Activated CD4-positive, alpha-beta T cell treated with anti-CD3 and anti-CD28 coated beads, Interleukin-2, amount 10 ng/mL, durations not matched to agents 24 days and 14 days (primary cell): ENCODE results near the gene DLK2. TPM values are rescaled to one million over a fixed set of nuclear protein-coding genes. Genes with fewer than 3 reads are reported as not detected.

Source experiments
- DNase-seq: peaks from one replicate; pipeline ENCODE4 v3.0.0; 2022
- H3K27ac Mint-ChIP-seq: one replicate; pipeline ENCODE4 v1.8.0; 2022; ENCODE audit warnings: mild to moderate bottlenecking, mixed read lengths
- H3K27me3 Mint-ChIP-seq: one replicate; pipeline ENCODE4 v1.8.0; 2022; ENCODE audit warnings: mixed read lengths
- H3K36me3 Mint-ChIP-seq: one replicate; pipeline ENCODE4 v1.8.0; 2022; ENCODE audit warnings: low read depth, mild to moderate bottlenecking, mixed read lengths
- H3K4me1 Mint-ChIP-seq: one replicate; pipeline ENCODE4 v1.8.0; 2021; ENCODE audit warnings: mixed read lengths
- H3K4me3 Mint-ChIP-seq: one replicate; pipeline ENCODE4 v1.8.0; 2022; ENCODE audit warnings: mild to moderate bottlenecking, moderate library complexity, mixed read lengths
- H3K9me3 Mint-ChIP-seq: one replicate; pipeline ENCODE4 v1.8.0; 2021; ENCODE audit warnings: mixed read lengths
- intact Hi-C: fragments of 100-400 bp; cut with micrococcal nuclease; formaldehyde crosslinking; loops from one replicate; pipeline ENCODE4 v1.15.1; 2023
- total RNA-seq: library from RNA; stranded (reverse); gene quantifications from 2 replicates; pipeline ENCODE4 v1.2.3, GENCODE V29; 2022

Gene DLK2
- total RNA-seq, 1 donor from 2014 or later, result 2.0 TPM

DNA sequence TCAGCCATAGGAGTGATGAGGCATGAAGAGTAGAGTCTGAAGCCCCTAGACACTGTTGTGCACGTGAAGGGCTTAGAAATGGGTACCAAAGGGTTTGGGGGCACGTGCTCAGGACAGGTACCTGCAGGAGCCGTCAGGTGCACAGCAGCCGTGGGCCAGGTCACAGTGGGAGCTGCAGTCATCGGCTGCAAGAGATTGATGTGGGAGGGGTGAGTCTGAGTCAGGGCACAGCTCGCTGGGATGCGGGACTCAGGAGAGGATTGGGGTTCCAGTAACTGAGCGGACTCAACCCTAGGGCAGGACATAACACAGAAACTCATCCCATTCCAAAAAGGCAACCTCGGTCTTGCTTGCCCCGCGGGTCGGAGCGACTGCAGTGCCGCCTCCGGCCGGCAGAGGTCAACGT is 1.1 kb downstream of the DLK2 start:
- H3K27ac Mint-ChIP-seq, result no peak overlapping the region
- H3K27me3 Mint-ChIP-seq, result peaks cover 26% of the 10 kb centered on the region
- H3K9me3 Mint-ChIP-seq, result no peaks in the 10 kb centered on the region
- DNase-seq, result peak; percentile 92
- intact Hi-C loops, result loop anchor here (1.0 kb wide), 2 partner anchors 27 to 52 kb away; partner anchors contain the start of gene ABCC10
- H3K4me1 Mint-ChIP-seq, result peaks cover 15% of the 10 kb centered on the region
- H3K4me3 Mint-ChIP-seq, result peak overlapping the region; percentile 84
- peaks cover 22% of the 10 kb centered on the region for H3K36me3 Mint-ChIP-seq

DNA sequence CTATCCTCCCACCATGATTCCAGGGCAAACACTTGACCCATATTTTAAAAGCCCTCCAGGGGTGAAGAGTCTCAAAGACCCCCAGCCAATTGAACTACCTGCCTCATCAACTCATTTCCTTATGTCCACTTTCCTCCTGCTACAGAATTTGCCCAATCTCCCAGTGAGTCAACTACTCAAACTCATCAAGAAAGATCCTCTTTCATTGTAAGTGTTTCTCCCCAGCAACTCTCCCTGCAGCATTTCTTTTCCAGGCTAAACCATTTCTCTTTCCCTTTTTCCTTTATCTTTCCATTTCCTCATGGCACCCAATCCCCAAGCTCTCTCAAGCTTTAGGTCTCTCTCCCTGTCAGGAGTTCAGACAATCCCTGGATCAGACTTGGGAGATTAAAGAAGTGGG is 1.5 kb downstream of the DLK2 start:
- DNase-seq, result no peak
- peak overlapping the region; percentile 84 for H3K4me3 Mint-ChIP-seq
- peaks cover 26% of the 10 kb centered on the region for H3K27me3 Mint-ChIP-seq
- peaks cover 24% of the 10 kb centered on the region for H3K36me3 Mint-ChIP-seq
- H3K4me1 Mint-ChIP-seq, result peaks cover 15% of the 10 kb centered on the region
- H3K9me3 Mint-ChIP-seq, result no peaks in the 10 kb centered on the region
- intact Hi-C loops, result loop anchor here (1.0 kb wide), 2 partner anchors 27 to 52 kb away; partner anchors contain the start of gene ABCC10
- H3K27ac Mint-ChIP-seq, result no peak overlapping the region

DNA sequence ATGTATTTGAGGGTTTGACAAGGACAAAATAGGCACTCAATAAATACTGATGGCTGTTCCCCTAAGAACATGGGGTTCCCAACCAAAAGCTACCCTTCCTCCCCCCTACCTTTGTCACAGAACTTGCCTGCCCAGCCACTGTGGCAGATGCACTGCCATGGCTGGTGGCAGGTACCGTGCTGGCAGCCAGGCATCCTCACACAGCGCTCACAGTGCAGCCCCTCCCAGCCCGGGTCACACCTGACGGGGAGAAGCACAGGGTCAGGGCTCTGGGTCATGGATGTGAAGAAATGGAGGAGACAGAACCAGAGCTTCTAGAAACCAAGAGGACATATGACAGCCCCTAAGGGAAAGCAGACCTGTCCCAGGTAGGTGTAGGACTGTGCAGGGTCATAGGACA is 2.5 kb downstream of the DLK2 start:
- H3K9me3 Mint-ChIP-seq, result no peaks in the 10 kb centered on the region
- no peak for DNase-seq
- no peak overlapping the region for H3K4me3 Mint-ChIP-seq
- intact Hi-C loops, result no loop called here
- H3K27me3 Mint-ChIP-seq, result peaks cover 26% of the 10 kb centered on the region
- peaks cover 29% of the 10 kb centered on the region for H3K36me3 Mint-ChIP-seq
- no peak overlapping the region for H3K27ac Mint-ChIP-seq
- H3K4me1 Mint-ChIP-seq, result peaks cover 15% of the 10 kb centered on the region

DNA sequence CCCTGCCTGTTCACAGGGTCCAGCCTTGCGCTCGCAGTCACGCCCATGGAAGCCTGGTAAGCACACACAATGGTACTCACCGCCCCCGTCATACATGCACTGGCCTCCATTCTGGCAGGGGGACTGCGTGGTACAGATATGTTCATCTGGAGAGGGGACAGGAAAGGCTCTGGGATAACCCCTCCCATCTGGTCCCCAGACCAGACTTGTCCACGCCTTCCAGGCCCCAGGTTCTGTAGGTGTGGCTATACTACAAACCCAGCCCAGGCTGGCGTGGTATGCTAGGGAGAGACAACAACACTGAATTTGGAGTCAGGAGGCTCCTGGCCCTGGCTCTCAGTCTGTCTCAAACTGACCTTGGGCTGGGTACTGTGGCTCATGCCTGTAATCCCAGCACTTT is 3.4 kb downstream of the DLK2 start:
- DNase-seq, result no peak
- Mint-ChIP-seq H3K36me3 (peaks cover 36% of the 10 kb centered on the region), H3K27ac (no peak overlapping the region), H3K27me3 (peaks cover 25% of the 10 kb centered on the region), H3K4me3 (no peak overlapping the region), H3K9me3 (no peaks in the 10 kb centered on the region), H3K4me1 (peaks cover 15% of the 10 kb centered on the region)
- intact Hi-C loops, result no loop called here

DNA sequence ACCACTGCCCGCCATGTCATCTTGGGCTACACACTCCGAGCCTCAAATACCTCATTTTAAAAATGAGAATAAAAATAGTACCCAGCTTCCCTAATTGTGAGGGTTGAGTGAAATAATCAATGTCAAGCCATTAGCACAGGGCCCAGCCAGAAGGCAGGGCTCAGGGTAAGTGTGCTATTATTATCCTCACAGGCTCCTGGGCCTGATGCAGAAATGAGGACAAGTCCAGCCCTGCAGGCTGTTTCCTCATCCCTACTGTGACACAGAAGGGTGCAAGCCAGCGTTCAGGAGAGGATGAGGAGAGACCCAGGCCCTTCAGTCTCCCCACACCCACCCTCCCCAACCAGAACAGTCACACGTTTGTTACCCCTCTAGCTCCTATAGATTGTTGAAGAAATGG is 4.0 kb downstream of the DLK2 start:
- Mint-ChIP-seq H3K36me3 (peaks cover 38% of the 10 kb centered on the region), H3K27ac (no peak overlapping the region), H3K4me1 (peaks cover 13% of the 10 kb centered on the region), H3K4me3 (no peak overlapping the region), H3K9me3 (no peaks in the 10 kb centered on the region), H3K27me3 (peaks cover 20% of the 10 kb centered on the region)
- intact Hi-C loops, result no loop called here
- DNase-seq, result no peak

DNA sequence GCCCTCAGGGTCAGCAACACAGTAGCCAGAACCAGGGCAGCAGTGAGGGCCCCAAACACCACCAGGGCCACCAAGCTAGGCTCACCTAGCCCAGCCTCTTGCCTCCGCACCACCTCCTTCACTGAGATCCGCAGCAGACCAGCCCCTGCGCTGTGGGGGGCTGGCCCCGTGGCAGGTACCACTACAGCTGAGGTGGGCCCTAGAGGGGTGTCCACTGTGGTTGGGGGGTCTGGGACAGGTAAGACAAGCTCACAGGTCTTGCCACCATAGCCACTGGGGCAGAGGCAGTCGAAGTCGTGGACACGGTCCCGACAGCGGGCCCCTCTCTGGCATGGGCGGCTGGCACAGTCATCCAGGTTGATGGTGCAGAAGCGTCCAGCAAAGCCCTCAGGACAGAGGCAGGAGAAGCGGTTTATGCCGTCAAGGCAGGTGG is 4.6 kb downstream of the DLK2 start:
- Mint-ChIP-seq H3K9me3 (no peaks in the 10 kb centered on the region), H3K4me3 (no peak overlapping the region), H3K27me3 (peaks cover 13% of the 10 kb centered on the region), H3K36me3 (peaks cover 40% of the 10 kb centered on the region), H3K4me1 (peaks cover 8% of the 10 kb centered on the region), H3K27ac (no peak overlapping the region)
- no peak for DNase-seq
- intact Hi-C loops, result no loop called here

DNA sequence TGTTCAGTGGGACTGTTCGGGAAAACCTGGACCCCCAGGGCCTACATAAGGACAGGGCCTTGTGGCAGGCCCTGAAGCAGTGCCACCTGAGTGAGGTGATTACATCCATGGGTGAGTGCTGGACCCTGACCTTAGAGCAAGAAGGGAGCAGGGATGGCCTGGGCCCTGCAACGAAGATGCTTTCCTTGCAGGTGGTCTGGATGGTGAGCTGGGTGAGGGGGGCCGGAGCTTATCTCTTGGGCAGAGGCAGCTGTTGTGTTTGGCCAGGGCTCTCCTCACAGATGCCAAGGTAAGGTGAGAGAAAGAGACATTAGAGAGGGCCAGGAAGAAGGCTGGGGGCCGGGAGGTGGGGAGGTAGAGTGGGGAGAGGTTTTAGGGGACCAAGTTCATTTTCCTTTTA is 6.4 kb downstream of the DLK2 start:
- Mint-ChIP-seq H3K36me3 (peaks cover 40% of the 10 kb centered on the region), H3K27me3 (peaks cover 2% of the 10 kb centered on the region), H3K4me3 (no peak overlapping the region), H3K27ac (no peak overlapping the region), H3K9me3 (no peaks in the 10 kb centered on the region), H3K4me1 (no peaks in the 10 kb centered on the region)
- DNase-seq, result no peak
- intact Hi-C loops, result no loop called here

DNA sequence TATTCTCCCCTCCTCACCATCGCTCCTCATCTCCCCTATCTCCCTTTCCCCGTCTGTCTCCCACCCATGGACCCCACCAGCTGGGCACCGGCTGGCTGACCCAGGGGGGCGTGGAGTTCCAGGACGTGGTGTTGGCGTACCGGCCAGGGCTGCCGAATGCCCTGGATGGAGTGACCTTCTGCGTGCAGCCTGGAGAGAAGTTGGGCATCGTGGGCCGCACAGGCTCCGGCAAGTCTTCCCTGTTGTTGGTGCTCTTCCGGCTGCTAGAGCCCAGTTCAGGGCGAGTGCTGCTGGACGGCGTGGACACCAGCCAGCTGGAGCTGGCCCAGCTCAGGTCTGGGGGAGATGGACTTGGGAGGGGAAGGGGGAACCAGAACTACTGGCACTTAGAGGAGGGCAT is 7.7 kb downstream of the DLK2 start:
- H3K4me1 Mint-ChIP-seq, result no peaks in the 10 kb centered on the region
- intact Hi-C loops, result no loop called here
- H3K4me3 Mint-ChIP-seq, result no peak overlapping the region
- H3K9me3 Mint-ChIP-seq, result no peaks in the 10 kb centered on the region
- no peaks in the 10 kb centered on the region for H3K27me3 Mint-ChIP-seq
- H3K36me3 Mint-ChIP-seq, result peaks cover 43% of the 10 kb centered on the region
- H3K27ac Mint-ChIP-seq, result no peak overlapping the region
- no peak for DNase-seq

DNA sequence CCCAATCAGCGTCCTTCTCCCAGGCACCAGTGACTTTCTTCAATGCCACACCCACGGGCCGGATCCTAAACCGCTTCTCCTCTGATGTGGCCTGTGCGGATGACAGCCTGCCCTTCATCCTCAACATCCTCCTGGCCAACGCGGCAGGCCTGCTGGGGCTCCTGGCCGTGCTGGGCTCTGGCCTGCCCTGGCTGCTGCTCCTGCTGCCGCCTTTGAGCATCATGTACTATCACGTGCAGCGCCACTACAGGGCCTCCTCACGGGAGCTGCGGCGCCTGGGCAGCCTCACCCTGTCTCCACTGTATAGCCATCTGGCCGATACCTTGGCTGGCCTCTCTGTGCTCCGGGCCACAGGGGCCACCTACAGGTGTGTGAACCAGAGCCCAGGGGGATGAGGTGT is 9.8 kb downstream of the DLK2 start:
- H3K9me3 Mint-ChIP-seq, result no peaks in the 10 kb centered on the region
- H3K36me3 Mint-ChIP-seq, result peaks cover 41% of the 10 kb centered on the region
- H3K27ac Mint-ChIP-seq, result no peak overlapping the region
- no peaks in the 10 kb centered on the region for H3K4me1 Mint-ChIP-seq
- no peaks in the 10 kb centered on the region for H3K27me3 Mint-ChIP-seq
- no peak overlapping the region for H3K4me3 Mint-ChIP-seq
- intact Hi-C loops, result no loop called here
- DNase-seq, result no peak

DNA sequence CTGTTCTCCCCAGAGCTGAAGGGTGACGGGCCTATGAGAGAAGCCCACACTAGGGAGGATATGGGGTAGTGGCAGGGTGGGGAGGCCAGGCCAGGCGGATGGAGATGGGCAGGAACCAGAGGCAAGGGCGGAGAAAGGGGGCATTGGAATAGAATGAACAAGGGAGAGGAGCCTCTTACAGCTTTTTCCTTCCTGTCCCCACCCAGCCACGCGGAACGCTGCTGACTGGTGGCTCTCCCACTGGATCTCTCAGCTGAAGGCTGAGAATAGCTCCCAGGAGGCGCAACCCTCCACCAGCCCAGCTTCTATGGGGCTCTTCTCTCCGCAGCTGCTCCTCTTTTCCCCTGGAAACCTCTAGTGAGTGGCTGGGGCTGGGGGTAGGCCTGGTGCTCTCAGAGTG is 10.8 kb downstream of the DLK2 start:
- DNase-seq, result no peak
- intact Hi-C loops, result no loop called here
- no peak overlapping the region for H3K4me3 Mint-ChIP-seq
- H3K27me3 Mint-ChIP-seq, result no peaks in the 10 kb centered on the region
- no peaks in the 10 kb centered on the region for H3K9me3 Mint-ChIP-seq
- peaks cover 38% of the 10 kb centered on the region for H3K36me3 Mint-ChIP-seq
- H3K4me1 Mint-ChIP-seq, result no peaks in the 10 kb centered on the region
- H3K27ac Mint-ChIP-seq, result no peak overlapping the region

DNA sequence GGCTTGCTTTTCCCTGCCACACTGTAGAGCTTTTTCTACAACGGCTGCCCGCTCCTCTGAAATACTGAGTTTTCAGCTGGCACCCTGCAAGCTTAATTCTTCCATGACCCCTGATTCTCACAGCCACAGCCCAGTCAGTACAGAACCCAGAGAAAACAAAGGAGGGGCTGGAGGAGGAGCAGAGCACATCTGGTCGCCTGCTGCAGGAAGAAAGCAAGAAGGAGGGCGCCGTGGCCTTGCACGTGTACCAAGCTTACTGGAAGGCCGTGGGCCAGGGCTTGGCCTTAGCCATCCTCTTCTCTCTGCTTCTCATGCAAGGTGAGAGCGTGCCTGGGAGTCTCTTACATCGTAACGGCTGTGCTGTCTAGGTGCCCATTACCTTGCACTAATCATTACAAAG is 11.3 kb downstream of the DLK2 start:
- intact Hi-C loops, result no loop called here
- Mint-ChIP-seq H3K4me1 (no peaks in the 10 kb centered on the region), H3K27ac (no peak overlapping the region), H3K36me3 (peaks cover 38% of the 10 kb centered on the region), H3K27me3 (no peaks in the 10 kb centered on the region), H3K9me3 (no peaks in the 10 kb centered on the region), H3K4me3 (no peak overlapping the region)
- no peak for DNase-seq

DNA sequence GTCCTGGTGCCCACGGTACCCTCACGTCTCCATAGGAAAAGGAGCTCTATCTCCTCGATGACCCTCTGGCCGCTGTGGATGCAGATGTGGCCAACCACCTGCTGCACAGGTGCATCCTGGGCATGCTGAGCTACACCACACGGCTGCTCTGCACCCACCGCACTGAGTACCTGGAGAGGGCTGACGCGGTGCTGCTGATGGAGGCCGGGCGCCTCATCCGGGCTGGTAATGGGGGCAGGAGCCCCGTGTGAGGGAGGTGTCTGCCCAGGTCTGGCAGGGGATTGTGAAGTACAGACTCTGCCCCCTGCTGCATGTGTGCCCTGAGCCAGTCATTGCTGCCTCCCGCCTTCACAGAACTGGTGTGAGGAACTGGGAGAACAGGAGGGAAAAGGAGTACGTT is 12.4 kb downstream of the DLK2 start:
- H3K9me3 Mint-ChIP-seq, result no peaks in the 10 kb centered on the region
- no peak overlapping the region for H3K4me3 Mint-ChIP-seq
- DNase-seq, result no peak
- intact Hi-C loops, result no loop called here
- H3K4me1 Mint-ChIP-seq, result no peaks in the 10 kb centered on the region
- H3K27ac Mint-ChIP-seq, result no peak overlapping the region
- H3K36me3 Mint-ChIP-seq, result peaks cover 31% of the 10 kb centered on the region
- no peaks in the 10 kb centered on the region for H3K27me3 Mint-ChIP-seq

DNA sequence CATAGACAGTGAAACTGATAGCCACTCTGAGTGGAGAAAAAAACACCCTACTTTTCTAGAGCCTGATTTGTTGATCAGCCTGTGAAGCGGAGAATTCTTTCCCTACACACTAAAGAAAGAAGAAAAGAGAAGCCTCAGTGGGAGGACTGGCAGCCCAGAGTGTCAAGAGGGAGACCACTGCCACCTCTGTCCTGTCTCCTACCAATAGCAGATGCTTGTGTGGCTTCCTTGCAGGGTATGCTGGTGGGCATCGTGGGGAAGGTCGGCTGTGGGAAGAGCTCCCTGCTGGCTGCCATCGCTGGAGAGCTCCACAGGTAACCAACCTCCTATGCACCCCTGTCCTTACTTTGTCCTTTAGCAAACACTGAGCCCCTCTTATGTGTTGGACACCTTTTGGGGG is 17.6 kb downstream of the DLK2 start:
- no peaks in the 10 kb centered on the region for H3K4me1 Mint-ChIP-seq
- no peaks in the 10 kb centered on the region for H3K9me3 Mint-ChIP-seq
- no peak for DNase-seq
- intact Hi-C loops, result no loop called here
- peaks cover 14% of the 10 kb centered on the region for H3K36me3 Mint-ChIP-seq
- H3K27ac Mint-ChIP-seq, result no peak overlapping the region
- H3K27me3 Mint-ChIP-seq, result no peaks in the 10 kb centered on the region
- no peak overlapping the region for H3K4me3 Mint-ChIP-seq

DNA sequence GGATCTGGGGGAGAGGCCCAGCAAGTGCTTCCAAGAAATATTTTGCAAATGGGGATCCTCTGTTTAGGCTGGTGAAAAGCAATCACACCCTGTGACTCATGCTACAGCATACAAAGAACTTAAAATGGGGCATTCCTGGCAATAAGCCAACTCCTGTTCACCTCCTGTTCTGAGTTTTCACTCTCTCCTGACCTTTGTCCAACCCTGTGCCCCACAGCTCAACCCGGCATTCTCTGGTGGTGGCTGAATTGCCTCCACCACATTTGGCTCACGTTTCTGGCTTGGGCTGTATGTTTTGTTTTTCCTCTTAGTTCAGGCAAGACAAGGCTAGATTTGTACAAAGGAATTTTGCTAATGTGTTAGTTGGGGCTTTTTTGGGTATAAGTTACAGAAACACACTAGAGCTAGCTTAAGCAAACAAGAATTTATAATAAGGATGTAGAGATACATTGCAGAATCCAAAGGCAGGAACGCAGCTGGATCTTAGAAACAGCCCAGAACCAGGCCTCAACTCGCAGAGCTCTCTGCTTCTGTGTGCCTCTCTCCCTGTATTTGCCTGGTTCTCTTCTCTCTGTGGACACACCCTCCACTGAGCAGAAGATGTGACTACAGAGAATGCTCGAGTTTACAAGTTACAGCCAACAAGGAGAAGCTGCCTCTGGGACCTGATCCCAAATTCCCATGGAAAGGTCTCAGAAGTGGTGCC is 18.6 kb downstream of the DLK2 start:
- Mint-ChIP-seq H3K4me1 (no peaks in the 10 kb centered on the region), H3K9me3 (no peaks in the 10 kb centered on the region), H3K27ac (no peak overlapping the region), H3K27me3 (no peaks in the 10 kb centered on the region), H3K36me3 (peaks cover 16% of the 10 kb centered on the region), H3K4me3 (no peak overlapping the region)
- no peak for DNase-seq
- intact Hi-C loops, result no loop called here
